GM12892 (cell line): ENCODE data around the gene CERS4.

Experiments
- POLR2A ChIP-seq: IDR thresholded peaks from 2 replicates; pipeline ENCODE4 v1.6.1; 2011; ENCODE audit warnings: low read depth, low read length, control low read depth
- POLR2AphosphoS5 ChIP-seq: IDR thresholded peaks from 2 replicates; pipeline ENCODE4 v1.6.1; 2011; ENCODE audit warnings: low read depth, low read length, control low read depth
- TAF1 ChIP-seq: IDR thresholded peaks from 2 replicates; pipeline ENCODE4 v1.6.1; 2011; ENCODE audit warnings: low read depth, mild to moderate bottlenecking, control low read depth, low read length, borderline replicate concordance

DNA sequence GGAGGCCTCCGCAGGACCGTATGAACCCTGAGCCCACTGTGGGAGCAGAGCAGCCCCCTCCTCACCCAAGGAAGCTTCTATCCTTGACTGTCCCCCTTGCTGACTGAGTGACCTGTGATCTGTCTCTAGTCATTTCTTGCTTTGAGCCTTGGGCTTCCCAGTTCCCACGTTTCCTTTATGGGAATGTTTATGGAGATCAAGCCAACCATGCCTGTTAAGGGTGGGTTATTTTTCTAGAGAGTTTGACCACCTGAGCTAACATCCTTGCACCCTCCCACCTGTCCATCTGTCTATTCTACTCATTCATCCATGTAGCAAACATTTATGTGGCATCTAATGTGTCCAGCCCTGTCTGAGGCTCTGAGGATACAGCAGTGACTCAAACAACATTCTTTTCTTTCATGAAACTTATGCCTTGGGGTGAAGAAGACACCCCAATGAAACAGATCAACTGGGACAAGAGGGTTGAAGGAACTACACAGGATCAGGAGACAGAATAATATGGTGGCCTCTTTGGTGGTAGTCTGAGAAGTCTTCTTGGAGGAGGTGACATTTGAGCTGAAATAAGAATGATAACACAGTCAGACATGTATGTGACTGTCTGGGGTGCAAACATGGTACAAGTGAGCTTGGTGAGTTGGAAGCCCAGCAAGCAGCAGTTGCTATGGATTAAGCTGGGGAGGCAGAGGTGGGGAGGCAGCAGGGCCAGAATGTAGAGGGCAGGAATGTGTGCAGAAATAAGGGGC is 30.5 kb downstream of the CERS4 start:
- TF ChIP-seq POLR2A (no peak), POLR2AphosphoS5 (no peak), TAF1 (no peak)
